HG02981 (cell line): ENCODE data around the gene TOP1.

Experiments used
- ATAC-seq: cut with Tn5 transposase; IDR thresholded peaks from one replicate; pipeline ENCODE4 v1.9.1; 2021; ENCODE audit warnings: mild to moderate bottlenecking, moderate library complexity; ENCODE audit not compliant: unreplicated experiment

TOP1 gene

GRCh38 chr20:41028359-41029149 is at the start of gene TOP1:
TSS of gene TOP1 (plus strand) at chr20:41028822. CDS start at chr20:41029068, 246 bp downstream.
- peak; percentile 91 for ATAC-seq

GRCh38 chr20:40979247-40979646 is 49.4 kb upstream of the TOP1 start:
- no peak for ATAC-seq

- no peak for ATAC-seq
Measured at GRCh38 chr20:40980106-40980827, 48.4 kb upstream of the TOP1 start.

GRCh38 chr20:40980828-40981310 is 47.8 kb upstream of the TOP1 start:
- ATAC-seq: no peak

- no peak for ATAC-seq
Measured at GRCh38 chr20:40982415-40983145, 46.0 kb upstream of the TOP1 start.

- ATAC-seq: no peak
Measured at GRCh38 chr20:40983898-40984297, 44.7 kb upstream of the TOP1 start.

GRCh38 chr20:40984496-40984895 is 44.1 kb upstream of the TOP1 start:
- ATAC-seq: no peak

- no peak for ATAC-seq
Measured at GRCh38 chr20:40986774-40987173, 41.8 kb upstream of the TOP1 start.

GRCh38 chr20:40990542-40991120 is 38.0 kb upstream of the TOP1 start:
- peak; percentile 49 for ATAC-seq

- ATAC-seq: peak; percentile 94
Measured at GRCh38 chr20:40991181-40991889, 37.3 kb upstream of the TOP1 start.

- ATAC-seq: no peak
Measured at GRCh38 chr20:40992349-40993113, 36.1 kb upstream of the TOP1 start.

GRCh38 chr20:40993794-40994540 is 34.7 kb upstream of the TOP1 start:
- no peak for ATAC-seq

- no peak for ATAC-seq
Measured at GRCh38 chr20:40996326-40996725, 32.3 kb upstream of the TOP1 start.

- no peak for ATAC-seq
Measured at GRCh38 chr20:40997116-40997515, 31.5 kb upstream of the TOP1 start.

- ATAC-seq: no peak
Measured at GRCh38 chr20:40999841-41000240, 28.8 kb upstream of the TOP1 start.

GRCh38 chr20:41000628-41001027 is 28.0 kb upstream of the TOP1 start:
- ATAC-seq: no peak

GRCh38 chr20:41001497-41001896 is 27.1 kb upstream of the TOP1 start:
- no peak for ATAC-seq

GRCh38 chr20:41002842-41003142 is 25.8 kb upstream of the TOP1 start:
- no peak for ATAC-seq
